ENCODE results near the gene LPCAT2. TPM values are rescaled to one million over a fixed set of nuclear protein-coding genes. Genes with fewer than 3 reads are reported as not detected.

The LPCAT2 gene
- polyA plus RNA-seq, 1 donor from 2014 or later = 0.59 TPM

GRCh38 chr16:55500530-55501011 lies 8.3 kb upstream of the LPCAT2 start:
- no peak overlapping the region for H3K9ac ChIP-seq (ENCODE audit: low read length)
- H3F3A ChIP-seq (ENCODE audit: insufficient read depth, low read length, poor library complexity, severe bottlenecking) = no peaks in the 10 kb centered on the region
- no peaks in the 10 kb centered on the region for H3K27me3 ChIP-seq (ENCODE audit: insufficient read depth, low read depth, low read length)
- H3K36me3 ChIP-seq (ENCODE audit: insufficient read depth, low read length) = no peaks in the 10 kb centered on the region
- no peaks in the 10 kb centered on the region for H3K9me2 ChIP-seq (ENCODE audit: insufficient read depth, low read length)
- H3K4me2 ChIP-seq (ENCODE audit: low read length) = no peak overlapping the region
- TF ChIP-seq POLR2AphosphoS5 (IDR thresholded peaks at IDR 0.05) (no peak), EP300 (conservative IDR thresholded peaks at IDR 0.05; ENCODE audit: poor library complexity, severe bottlenecking) (no peak)
- no peaks in the 10 kb centered on the region for H4K20me1 ChIP-seq (ENCODE audit: insufficient read depth)
- no peak overlapping the region for H3K4me3 ChIP-seq (ENCODE audit: low read length)
- H3K79me2 ChIP-seq (replicated peaks; ENCODE audit: insufficient read depth, low read length) = no peaks in the 10 kb centered on the region
- no peaks in the 10 kb centered on the region for H3K9me3 ChIP-seq (ENCODE audit: low read length)
- H2AFZ ChIP-seq (ENCODE audit: low read depth, low read length) = no peak overlapping the region
- no peak overlapping the region for H3K27ac ChIP-seq (ENCODE audit: low read length)

GRCh38 chr16:55501549-55502322 lies 7.1 kb upstream of the LPCAT2 start:
- Histone ChIP-seq H3K4me2 (ENCODE audit: low read length) (no peak overlapping the region), H3K79me2 (replicated peaks; ENCODE audit: insufficient read depth, low read length) (no peaks in the 10 kb centered on the region), H3K36me3 (ENCODE audit: insufficient read depth, low read length) (no peaks in the 10 kb centered on the region), H3F3A (ENCODE audit: insufficient read depth, low read length, poor library complexity, severe bottlenecking) (no peaks in the 10 kb centered on the region), H3K9me3 (ENCODE audit: low read length) (no peaks in the 10 kb centered on the region), H3K27ac (ENCODE audit: low read length) (no peak overlapping the region), H3K4me3 (ENCODE audit: low read length) (no peak overlapping the region), H2AFZ (ENCODE audit: low read depth, low read length) (no peak overlapping the region), H3K9ac (ENCODE audit: low read length) (no peak overlapping the region), H3K27me3 (ENCODE audit: insufficient read depth, low read depth, low read length) (no peaks in the 10 kb centered on the region), H3K9me2 (ENCODE audit: insufficient read depth, low read length) (no peaks in the 10 kb centered on the region), H4K20me1 (ENCODE audit: insufficient read depth) (no peaks in the 10 kb centered on the region)
- TF ChIP-seq EP300 (conservative IDR thresholded peaks at IDR 0.05; ENCODE audit: poor library complexity, severe bottlenecking) (no peak), SMC3 (conservative IDR thresholded peaks at IDR 0.05; ENCODE audit: poor library complexity) (no peak), CTCF (IDR thresholded peaks at IDR 0.05; ENCODE audit: poor library complexity, severe bottlenecking) (no peak), EZH2 (IDR thresholded peaks at IDR 0.05; ENCODE audit: borderline replicate concordance, insufficient read depth, low read length, poor library complexity, severe bottlenecking) (no peak), TAF1 (IDR thresholded peaks at IDR 0.05; ENCODE audit: low read depth) (no peak), MXI1 (conservative IDR thresholded peaks at IDR 0.05; ENCODE audit: poor library complexity, severe bottlenecking) (no peak), RAD21 (conservative IDR thresholded peaks at IDR 0.05) (no peak), POLR2AphosphoS5 (IDR thresholded peaks at IDR 0.05) (no peak)
- TF ChIP-seq, protein P1, sequence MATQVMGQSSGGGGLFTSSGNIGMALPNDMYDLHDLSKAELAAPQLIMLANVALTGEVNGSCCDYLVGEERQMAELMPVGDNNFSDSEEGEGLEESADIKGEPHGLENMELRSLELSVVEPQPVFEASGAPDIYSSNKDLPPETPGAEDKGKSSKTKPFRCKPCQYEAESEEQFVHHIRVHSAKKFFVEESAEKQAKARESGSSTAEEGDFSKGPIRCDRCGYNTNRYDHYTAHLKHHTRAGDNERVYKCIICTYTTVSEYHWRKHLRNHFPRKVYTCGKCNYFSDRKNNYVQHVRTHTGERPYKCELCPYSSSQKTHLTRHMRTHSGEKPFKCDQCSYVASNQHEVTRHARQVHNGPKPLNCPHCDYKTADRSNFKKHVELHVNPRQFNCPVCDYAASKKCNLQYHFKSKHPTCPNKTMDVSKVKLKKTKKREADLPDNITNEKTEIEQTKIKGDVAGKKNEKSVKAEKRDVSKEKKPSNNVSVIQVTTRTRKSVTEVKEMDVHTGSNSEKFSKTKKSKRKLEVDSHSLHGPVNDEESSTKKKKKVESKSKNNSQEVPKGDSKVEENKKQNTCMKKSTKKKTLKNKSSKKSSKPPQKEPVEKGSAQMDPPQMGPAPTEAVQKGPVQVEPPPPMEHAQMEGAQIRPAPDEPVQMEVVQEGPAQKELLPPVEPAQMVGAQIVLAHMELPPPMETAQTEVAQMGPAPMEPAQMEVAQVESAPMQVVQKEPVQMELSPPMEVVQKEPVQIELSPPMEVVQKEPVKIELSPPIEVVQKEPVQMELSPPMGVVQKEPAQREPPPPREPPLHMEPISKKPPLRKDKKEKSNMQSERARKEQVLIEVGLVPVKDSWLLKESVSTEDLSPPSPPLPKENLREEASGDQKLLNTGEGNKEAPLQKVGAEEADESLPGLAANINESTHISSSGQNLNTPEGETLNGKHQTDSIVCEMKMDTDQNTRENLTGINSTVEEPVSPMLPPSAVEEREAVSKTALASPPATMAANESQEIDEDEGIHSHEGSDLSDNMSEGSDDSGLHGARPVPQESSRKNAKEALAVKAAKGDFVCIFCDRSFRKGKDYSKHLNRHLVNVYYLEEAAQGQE (IDR thresholded peaks at IDR 0.05; ENCODE audit: borderline replicate concordance) = no peak

Measured in neural cell (in vitro differentiated cells).